Nephron (organoid): ENCODE data around the gene CDC123.

Experiments used
- H3K27ac Mint-ChIP-seq, 3 experiments: 2 replicates each; pipeline ENCODE4 v1.8.0; 2020; ENCODE audit warnings: mixed read lengths in 3 of 3, mild to moderate bottlenecking in 2 of 3, moderate library complexity in 1 of 3
- H3K27me3 Mint-ChIP-seq: 2 replicates; pipeline ENCODE4 v1.8.0; 2021; ENCODE audit warnings: low read depth, mild to moderate bottlenecking, moderate library complexity, mixed read lengths
- H3K36me3 Mint-ChIP-seq: 2 replicates; pipeline ENCODE4 v1.8.0; 2020; ENCODE audit warnings: low read depth, mixed read lengths
- H3K4me1 Mint-ChIP-seq: 2 replicates; pipeline ENCODE4 v1.8.0; 2020; ENCODE audit warnings: mixed read lengths
- H3K4me3 Mint-ChIP-seq, 3 experiments: 2 replicates each; pipeline ENCODE4 v1.8.0; 2020; ENCODE audit warnings: mild to moderate bottlenecking in 3 of 3, mixed read lengths in 3 of 3, moderate library complexity in 2 of 3
- H3K9me3 Mint-ChIP-seq: 2 replicates; pipeline ENCODE4 v1.8.0; 2020; ENCODE audit warnings: mixed read lengths
- CTCF ChIP-seq, 3 experiments: fragments of 200-600 bp; sonication (generic); IDR thresholded peaks; one replicate each; pipeline ENCODE4 v1.5.0; 2021; ENCODE audit warnings: antibody characterized with exemption in 3 of 3; ENCODE audit not compliant: unreplicated experiment in 3 of 3

CDC123 gene

GRCh38 chr10:12202226-12202625 is 6.2 kb downstream of the CDC123 start:
- no peak for TF ChIP-seq CTCF (IDR thresholded peaks at IDR 0.05; ENCODE audit: unreplicated experiment in 3 of 3)
- Mint-ChIP-seq H3K36me3 (peaks cover 67% of the 10 kb centered on the region), H3K4me1 (peaks cover 10% of the 10 kb centered on the region), H3K9me3 (peaks cover 7% of the 10 kb centered on the region), H3K4me3 (no peak overlapping the region), H3K27me3 (no peaks in the 10 kb centered on the region), H3K27ac (no peak overlapping the region)

- Mint-ChIP-seq H3K36me3 (peaks cover 85% of the 10 kb centered on the region), H3K4me1 (no peaks in the 10 kb centered on the region), H3K4me3 (no peak overlapping the region), H3K9me3 (peaks cover 16% of the 10 kb centered on the region), H3K27ac (no peak overlapping the region), H3K27me3 (no peaks in the 10 kb centered on the region)
- TF ChIP-seq CTCF (IDR thresholded peaks at IDR 0.05; ENCODE audit: unreplicated experiment in 3 of 3): no peak
Observed at GRCh38 chr10:12205082-12205481, 9.1 kb downstream of the CDC123 start.

GRCh38 chr10:12207114-12207513 is 11.1 kb downstream of the CDC123 start:
- TF ChIP-seq CTCF (IDR thresholded peaks at IDR 0.05; ENCODE audit: unreplicated experiment in 3 of 3): no peak
- no peaks in the 10 kb centered on the region for H3K27me3 Mint-ChIP-seq
- no peak overlapping the region for H3K4me3 Mint-ChIP-seq
- peaks cover 95% of the 10 kb centered on the region for H3K36me3 Mint-ChIP-seq
- H3K4me1 Mint-ChIP-seq: no peaks in the 10 kb centered on the region
- H3K9me3 Mint-ChIP-seq: peaks cover 27% of the 10 kb centered on the region
- no peak overlapping the region for H3K27ac Mint-ChIP-seq

GRCh38 chr10:12208460-12208859 is 12.5 kb downstream of the CDC123 start:
- TF ChIP-seq CTCF (IDR thresholded peaks at IDR 0.05; ENCODE audit: unreplicated experiment in 3 of 3): no peak
- Mint-ChIP-seq H3K4me1 (no peaks in the 10 kb centered on the region), H3K27ac (no peak overlapping the region), H3K4me3 (no peak overlapping the region), H3K36me3 (peaks cover 95% of the 10 kb centered on the region), H3K9me3 (peaks cover 28% of the 10 kb centered on the region), H3K27me3 (no peaks in the 10 kb centered on the region)

- Mint-ChIP-seq H3K9me3 (peaks cover 21% of the 10 kb centered on the region), H3K4me3 (no peak overlapping the region), H3K36me3 (peaks cover 80% of the 10 kb centered on the region), H3K27me3 (no peaks in the 10 kb centered on the region), H3K4me1 (peaks cover 10% of the 10 kb centered on the region), H3K27ac (no peak overlapping the region)
- no peak for TF ChIP-seq CTCF (IDR thresholded peaks at IDR 0.05; ENCODE audit: unreplicated experiment in 3 of 3)
Observed at GRCh38 chr10:12212454-12212853, 16.5 kb downstream of the CDC123 start.

- Mint-ChIP-seq H3K9me3 (peaks cover 16% of the 10 kb centered on the region), H3K4me3 (no peak overlapping the region), H3K27me3 (no peaks in the 10 kb centered on the region), H3K4me1 (peaks cover 10% of the 10 kb centered on the region), H3K27ac (no peak overlapping the region), H3K36me3 (peaks cover 72% of the 10 kb centered on the region)
- TF ChIP-seq CTCF (IDR thresholded peaks at IDR 0.05; ENCODE audit: unreplicated experiment in 3 of 3): no peak
Observed at GRCh38 chr10:12213621-12214020, 17.6 kb downstream of the CDC123 start.
